WTC11 (cell line): ENCODE data around the gene FAM107B.

Experiments
- ATF2 ChIP-seq: sonication (generic); formaldehyde crosslinking; IDR thresholded peaks from 2 replicates; pipeline ENCODE4 v1.8.1; 2022; ENCODE audit warnings: low read depth, missing genetic modification reagents, borderline replicate concordance
- CREB1 ChIP-seq: sonication (generic); formaldehyde crosslinking; IDR thresholded peaks from 2 replicates; pipeline ENCODE4 v1.8.0; 2023; ENCODE audit warnings: mild to moderate bottlenecking, missing genetic modification reagents
- GABPB1 ChIP-seq: sonication (generic); formaldehyde crosslinking; IDR thresholded peaks from 2 replicates; pipeline ENCODE4 v1.8.1; 2023; ENCODE audit warnings: mild to moderate bottlenecking, missing genetic modification reagents
- JUN ChIP-seq: sonication (generic); formaldehyde crosslinking; IDR thresholded peaks from 2 replicates; pipeline ENCODE4 v1.8.0; 2023; ENCODE audit warnings: mild to moderate bottlenecking, missing genetic modification reagents
- MLX ChIP-seq: sonication (generic); formaldehyde crosslinking; IDR thresholded peaks from 2 replicates; pipeline ENCODE4 v1.8.1; 2023; ENCODE audit warnings: mild to moderate bottlenecking, missing genetic modification reagents, moderate library complexity
- NFYB ChIP-seq: sonication (generic); formaldehyde crosslinking; conservative IDR thresholded peaks from 2 replicates; pipeline ENCODE4 v1.8.0; 2022; ENCODE audit warnings: low read depth, missing genetic modification reagents
- SP1 ChIP-seq: sonication (generic); formaldehyde crosslinking; conservative IDR thresholded peaks from 2 replicates; pipeline ENCODE4 v1.8.1; 2022; ENCODE audit warnings: missing genetic modification reagents
- TCF7 ChIP-seq: sonication (generic); formaldehyde crosslinking; IDR thresholded peaks from 2 replicates; pipeline ENCODE4 v1.8.0; 2022; ENCODE audit warnings: mild to moderate bottlenecking, low read depth, missing genetic modification reagents, moderate library complexity
- TEAD4 ChIP-seq: sonication (generic); formaldehyde crosslinking; IDR thresholded peaks from 2 replicates; pipeline ENCODE4 v1.8.0; 2022; ENCODE audit warnings: mild to moderate bottlenecking, missing genetic modification reagents
- ZNF512 ChIP-seq: sonication (generic); formaldehyde crosslinking; IDR thresholded peaks from 2 replicates; pipeline ENCODE4 v1.8.1; 2022; ENCODE audit warnings: missing genetic modification reagents, borderline replicate concordance
- TF ChIP-seq, protein P1 (sequence below): sonication (generic); formaldehyde crosslinking; IDR thresholded peaks from 2 replicates; pipeline ENCODE4 v1.8.1; 2022; ENCODE audit warnings: low read depth, mild to moderate bottlenecking, moderate library complexity, missing genetic modification reagents, borderline replicate concordance
- TF ChIP-seq, protein P2 (sequence below): fragments of 200-600 bp; IDR thresholded peaks from 2 replicates; pipeline ENCODE4 v1.8.0; 2022; ENCODE audit warnings: antibody characterized with exemption

DNA sequence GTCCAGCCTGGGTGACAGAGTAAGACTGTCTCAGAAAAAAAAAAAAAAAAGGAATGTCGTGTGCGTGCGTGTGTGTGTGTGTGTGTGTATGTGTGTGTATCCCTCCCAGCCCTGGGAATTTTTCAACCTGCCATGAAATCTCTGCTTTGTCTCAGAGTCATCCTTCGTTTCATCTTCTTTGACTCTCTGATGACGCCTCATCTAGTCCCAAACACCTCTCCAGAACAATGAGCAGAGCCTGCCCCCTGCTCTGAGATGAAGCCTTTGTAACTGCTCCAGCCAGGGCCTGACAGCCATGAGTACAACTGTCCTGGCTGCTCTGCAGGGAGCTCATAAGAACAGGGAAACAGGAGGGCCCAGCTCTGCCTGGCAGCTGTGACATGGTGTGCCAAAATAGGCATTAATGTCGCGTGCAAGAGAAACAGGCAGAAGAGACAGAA lies 149.5 kb downstream of the FAM107B start:
- TF ChIP-seq GABPB1 (CRISPR knock-in tag), result no peak
- TF ChIP-seq, protein P1, sequence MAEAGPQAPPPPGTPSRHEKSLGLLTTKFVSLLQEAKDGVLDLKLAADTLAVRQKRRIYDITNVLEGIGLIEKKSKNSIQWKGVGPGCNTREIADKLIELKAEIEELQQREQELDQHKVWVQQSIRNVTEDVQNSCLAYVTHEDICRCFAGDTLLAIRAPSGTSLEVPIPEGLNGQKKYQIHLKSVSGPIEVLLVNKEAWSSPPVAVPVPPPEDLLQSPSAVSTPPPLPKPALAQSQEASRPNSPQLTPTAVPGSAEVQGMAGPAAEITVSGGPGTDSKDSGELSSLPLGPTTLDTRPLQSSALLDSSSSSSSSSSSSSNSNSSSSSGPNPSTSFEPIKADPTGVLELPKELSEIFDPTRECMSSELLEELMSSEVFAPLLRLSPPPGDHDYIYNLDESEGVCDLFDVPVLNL (CRISPR knock-in tag), result no peak
- no peak for TF ChIP-seq TCF7 (CRISPR knock-in tag)
- no peak for TF ChIP-seq ATF2 (CRISPR knock-in tag)
- TF ChIP-seq JUN (CRISPR knock-in tag), result no peak
- no peak for TF ChIP-seq NFYB (CRISPR knock-in tag)
- TF ChIP-seq, protein P2, sequence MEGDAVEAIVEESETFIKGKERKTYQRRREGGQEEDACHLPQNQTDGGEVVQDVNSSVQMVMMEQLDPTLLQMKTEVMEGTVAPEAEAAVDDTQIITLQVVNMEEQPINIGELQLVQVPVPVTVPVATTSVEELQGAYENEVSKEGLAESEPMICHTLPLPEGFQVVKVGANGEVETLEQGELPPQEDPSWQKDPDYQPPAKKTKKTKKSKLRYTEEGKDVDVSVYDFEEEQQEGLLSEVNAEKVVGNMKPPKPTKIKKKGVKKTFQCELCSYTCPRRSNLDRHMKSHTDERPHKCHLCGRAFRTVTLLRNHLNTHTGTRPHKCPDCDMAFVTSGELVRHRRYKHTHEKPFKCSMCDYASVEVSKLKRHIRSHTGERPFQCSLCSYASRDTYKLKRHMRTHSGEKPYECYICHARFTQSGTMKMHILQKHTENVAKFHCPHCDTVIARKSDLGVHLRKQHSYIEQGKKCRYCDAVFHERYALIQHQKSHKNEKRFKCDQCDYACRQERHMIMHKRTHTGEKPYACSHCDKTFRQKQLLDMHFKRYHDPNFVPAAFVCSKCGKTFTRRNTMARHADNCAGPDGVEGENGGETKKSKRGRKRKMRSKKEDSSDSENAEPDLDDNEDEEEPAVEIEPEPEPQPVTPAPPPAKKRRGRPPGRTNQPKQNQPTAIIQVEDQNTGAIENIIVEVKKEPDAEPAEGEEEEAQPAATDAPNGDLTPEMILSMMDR, result no peak
- no peak for TF ChIP-seq TEAD4
- no peak for TF ChIP-seq SP1
- no peak for TF ChIP-seq CREB1
- no peak for TF ChIP-seq ZNF512 (CRISPR knock-in tag)
- TF ChIP-seq MLX (CRISPR knock-in tag), result no peak
